Measurements from ENCODE around the gene PDE3B.
"Not testable (repeated sequence)": the region's sequence is repeated elsewhere in the genome, so short reads cannot be mapped to it uniquely, and the experiment has no call there.

Gene PDE3B

DNA sequence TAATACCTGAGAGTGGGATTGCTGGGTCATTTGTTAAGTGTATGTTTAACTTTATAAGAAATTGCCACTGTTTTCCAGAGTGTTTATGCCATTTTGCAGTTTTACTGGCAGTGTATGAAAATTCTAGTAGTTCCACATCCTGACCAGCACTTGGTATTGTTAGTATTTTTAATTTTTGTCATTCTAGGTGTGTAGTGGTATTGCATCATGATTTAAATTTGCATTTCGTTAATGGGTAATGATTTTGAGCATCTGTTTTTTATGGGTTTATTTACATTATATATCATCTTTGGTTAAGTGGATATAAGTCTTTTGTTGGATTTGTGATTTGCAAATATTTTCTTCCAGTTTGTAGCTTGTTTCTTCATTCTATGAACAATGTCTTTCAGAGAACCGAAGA lies 34.7 kb downstream of the PDE3B start:
- Histone ChIP-seq H3K4me3 (ENCODE audit: low read depth, low read length) (no peak overlapping the region), H3K36me3 (no peaks in the 10 kb centered on the region), H3K9me3 (no peaks in the 10 kb centered on the region), H3K27me3 (no peaks in the 10 kb centered on the region), H3K4me1 (no peaks in the 10 kb centered on the region)
- TF ChIP-seq, protein P1, sequence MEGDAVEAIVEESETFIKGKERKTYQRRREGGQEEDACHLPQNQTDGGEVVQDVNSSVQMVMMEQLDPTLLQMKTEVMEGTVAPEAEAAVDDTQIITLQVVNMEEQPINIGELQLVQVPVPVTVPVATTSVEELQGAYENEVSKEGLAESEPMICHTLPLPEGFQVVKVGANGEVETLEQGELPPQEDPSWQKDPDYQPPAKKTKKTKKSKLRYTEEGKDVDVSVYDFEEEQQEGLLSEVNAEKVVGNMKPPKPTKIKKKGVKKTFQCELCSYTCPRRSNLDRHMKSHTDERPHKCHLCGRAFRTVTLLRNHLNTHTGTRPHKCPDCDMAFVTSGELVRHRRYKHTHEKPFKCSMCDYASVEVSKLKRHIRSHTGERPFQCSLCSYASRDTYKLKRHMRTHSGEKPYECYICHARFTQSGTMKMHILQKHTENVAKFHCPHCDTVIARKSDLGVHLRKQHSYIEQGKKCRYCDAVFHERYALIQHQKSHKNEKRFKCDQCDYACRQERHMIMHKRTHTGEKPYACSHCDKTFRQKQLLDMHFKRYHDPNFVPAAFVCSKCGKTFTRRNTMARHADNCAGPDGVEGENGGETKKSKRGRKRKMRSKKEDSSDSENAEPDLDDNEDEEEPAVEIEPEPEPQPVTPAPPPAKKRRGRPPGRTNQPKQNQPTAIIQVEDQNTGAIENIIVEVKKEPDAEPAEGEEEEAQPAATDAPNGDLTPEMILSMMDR (IDR thresholded peaks at IDR 0.05; ENCODE audit: low read depth, low read length) = no peak
- no peak for DNase-seq

DNA sequence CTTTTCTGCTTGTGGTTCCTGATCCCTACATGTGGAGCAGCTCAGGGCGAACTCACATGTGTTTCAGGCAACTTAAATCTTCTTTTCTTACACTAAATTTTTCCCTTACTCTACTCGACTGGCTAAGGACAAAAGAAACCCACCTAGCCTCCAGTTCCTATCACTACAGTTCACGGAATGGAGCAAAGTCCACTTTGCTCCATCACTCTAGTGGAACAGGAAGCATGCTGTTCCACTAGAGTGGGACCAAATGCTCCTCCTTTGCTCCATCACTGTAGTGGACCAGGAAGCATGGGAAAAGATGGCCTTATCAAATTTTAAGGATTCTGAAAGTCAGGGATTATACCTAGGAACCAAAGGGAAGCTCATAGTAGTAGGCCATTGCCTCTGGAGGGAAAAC lies 36.1 kb downstream of the PDE3B start:
- no peaks in the 10 kb centered on the region for H3K9me3 ChIP-seq
- no peaks in the 10 kb centered on the region for H3K27me3 ChIP-seq
- no peak overlapping the region for H3K4me3 ChIP-seq (ENCODE audit: low read depth, low read length)
- no peak for DNase-seq
- TF ChIP-seq, protein P1 (IDR thresholded peaks at IDR 0.05; ENCODE audit: low read depth, low read length) = no peak
- H3K36me3 ChIP-seq = no peaks in the 10 kb centered on the region
- no peaks in the 10 kb centered on the region for H3K4me1 ChIP-seq

DNA sequence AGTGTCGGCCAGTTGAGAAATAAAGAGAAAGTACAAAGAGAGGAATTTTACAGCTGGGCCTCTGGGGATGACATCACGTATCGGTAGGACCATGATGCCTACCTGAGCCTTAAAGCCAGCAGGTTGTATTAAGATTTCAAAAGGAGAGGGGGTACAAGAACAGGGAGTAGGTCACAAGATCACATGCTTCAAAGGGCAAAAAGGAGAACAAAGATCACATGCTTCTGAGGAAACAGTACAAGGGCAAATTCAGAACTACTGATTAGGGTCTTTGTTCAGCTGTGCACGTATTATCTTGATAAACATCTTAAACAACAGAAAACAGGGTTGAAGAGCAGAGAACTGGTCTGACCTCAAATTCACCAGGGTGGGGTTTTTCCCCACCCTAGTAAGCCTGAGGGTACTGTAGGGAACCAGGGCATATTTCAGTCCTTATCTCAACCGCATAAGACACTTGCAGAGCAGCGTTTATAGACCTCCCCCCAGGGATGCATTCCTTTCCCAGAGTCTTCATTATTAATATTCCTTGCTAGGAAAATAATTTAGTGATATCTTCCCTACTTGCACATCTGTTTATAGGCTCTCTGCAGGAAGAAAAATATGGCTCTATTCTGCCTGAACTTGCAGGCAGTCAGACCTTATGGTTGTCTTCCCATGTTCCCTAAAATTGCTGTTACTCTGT lies 40.8 kb downstream of the PDE3B start:
- not testable (repeated sequence) for H3K4me1 ChIP-seq; H3K4me3 ChIP-seq (ENCODE audit: low read depth, low read length); H3K36me3 ChIP-seq; H3K27me3 ChIP-seq; H3K9me3 ChIP-seq; DNase-seq

DNA sequence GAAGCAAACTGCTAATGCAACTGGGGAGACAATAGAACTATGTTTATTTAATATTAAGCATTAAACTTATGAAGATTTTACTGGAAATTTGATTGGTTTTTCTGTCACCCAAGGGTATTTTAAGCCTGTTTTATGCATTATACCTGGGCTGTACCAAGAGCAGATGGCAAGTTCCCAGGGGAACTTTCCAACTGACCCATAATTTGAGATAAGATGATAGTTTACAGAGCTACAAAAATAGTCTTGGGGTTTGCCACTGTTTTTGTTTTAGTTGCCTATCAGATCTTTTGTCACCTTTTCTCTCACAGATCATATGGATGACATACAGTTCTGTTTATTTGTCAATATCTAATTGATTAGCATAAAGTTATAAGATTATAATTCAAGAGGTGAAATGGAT lies 43.9 kb downstream of the PDE3B start:
- H3K4me3 ChIP-seq (ENCODE audit: low read depth, low read length) = no peak overlapping the region
- H3K4me1 ChIP-seq = no peaks in the 10 kb centered on the region
- TF ChIP-seq, protein P1 (IDR thresholded peaks at IDR 0.05; ENCODE audit: low read depth, low read length) = no peak
- H3K27me3 ChIP-seq = no peaks in the 10 kb centered on the region
- no peaks in the 10 kb centered on the region for H3K36me3 ChIP-seq
- no peaks in the 10 kb centered on the region for H3K9me3 ChIP-seq
- no peak for DNase-seq

DNA sequence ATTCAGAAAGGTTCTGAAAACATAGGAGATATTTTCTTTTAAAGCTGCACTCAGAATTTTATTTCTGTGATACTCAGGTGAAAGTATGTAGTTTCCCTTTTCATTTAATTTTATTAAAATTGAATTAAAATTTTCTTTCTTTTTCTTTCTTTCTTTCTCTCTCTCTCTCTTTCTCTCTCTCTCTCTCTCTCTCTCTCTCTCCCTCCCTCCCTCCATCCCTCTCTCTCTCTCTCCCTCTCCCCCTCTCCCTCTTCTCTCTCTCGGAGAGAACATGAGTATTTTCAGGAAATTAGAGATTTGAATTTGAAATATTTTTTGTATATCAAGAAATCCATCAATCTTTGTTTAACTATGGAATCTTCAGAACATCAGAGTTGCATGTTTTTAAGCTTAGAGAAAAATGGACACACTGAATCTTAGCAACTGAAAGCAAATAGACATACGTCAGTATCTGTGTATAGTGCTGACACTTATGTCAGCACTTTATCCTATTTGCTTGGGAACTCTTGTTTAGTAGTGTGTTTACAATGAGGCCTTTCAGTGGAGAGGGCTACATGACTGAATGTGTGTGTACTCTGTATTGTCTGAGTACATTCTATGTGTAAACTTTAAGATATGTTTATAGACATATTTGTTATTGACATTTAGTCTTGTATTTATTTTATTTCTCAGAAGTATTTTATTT lies 44.5 kb downstream of the PDE3B start:
- Histone ChIP-seq H3K9me3 (no peaks in the 10 kb centered on the region), H3K4me1 (no peaks in the 10 kb centered on the region), H3K27me3 (no peaks in the 10 kb centered on the region), H3K36me3 (no peaks in the 10 kb centered on the region), H3K4me3 (ENCODE audit: low read depth, low read length) (no peak overlapping the region)
- no peak for DNase-seq
- TF ChIP-seq, protein P1 (IDR thresholded peaks at IDR 0.05; ENCODE audit: low read depth, low read length) = no peak

DNA sequence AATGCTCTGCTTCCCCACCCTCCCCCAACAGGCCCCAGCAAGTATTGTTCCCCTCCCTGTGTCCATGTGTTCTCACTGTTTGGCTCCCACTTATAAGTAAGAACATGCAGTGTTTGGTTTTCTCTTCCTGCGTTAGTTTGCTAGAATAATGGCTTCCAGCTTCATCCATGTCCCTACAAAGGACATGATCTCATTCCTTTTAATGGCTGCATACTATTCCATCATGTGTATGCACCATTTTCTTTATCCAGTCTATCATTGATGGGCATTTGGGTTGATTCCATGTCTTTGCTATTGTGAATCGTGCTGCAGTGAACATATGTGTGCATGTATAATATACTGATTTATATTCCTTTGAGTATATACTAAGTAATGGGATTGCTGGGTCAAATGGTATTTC lies 52.1 kb downstream of the PDE3B start:
- not testable (repeated sequence) for H3K4me1 ChIP-seq; H3K9me3 ChIP-seq; DNase-seq; H3K36me3 ChIP-seq; H3K4me3 ChIP-seq (ENCODE audit: low read depth, low read length); H3K27me3 ChIP-seq

DNA sequence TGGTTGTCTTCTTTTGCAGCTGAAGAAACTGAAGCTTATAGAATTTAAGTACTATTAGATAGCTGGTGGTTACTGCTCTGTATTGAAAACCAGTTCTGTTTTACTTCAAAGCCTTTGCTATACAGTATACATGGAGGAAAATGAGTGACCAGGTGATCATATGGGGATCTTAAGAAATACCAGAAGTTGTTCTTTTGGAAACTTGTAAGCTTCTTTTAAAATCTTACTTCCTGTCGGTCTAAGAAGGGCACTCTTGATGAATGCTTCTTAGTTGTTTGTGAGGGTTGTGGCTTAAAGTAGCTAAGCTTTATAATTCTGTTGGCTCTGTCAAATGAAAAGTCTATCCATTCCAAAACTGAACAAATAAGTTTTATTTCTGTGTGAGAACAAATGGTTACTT lies 55.2 kb downstream of the PDE3B start:
- Histone ChIP-seq H3K36me3 (no peaks in the 10 kb centered on the region), H3K4me3 (ENCODE audit: low read depth, low read length) (no peak overlapping the region), H3K27me3 (no peaks in the 10 kb centered on the region), H3K4me1 (no peaks in the 10 kb centered on the region), H3K9me3 (no peaks in the 10 kb centered on the region)
- no peak for DNase-seq
- TF ChIP-seq, protein P1 (IDR thresholded peaks at IDR 0.05; ENCODE audit: low read depth, low read length) = no peak

Data from BE2C (cell line).